Memory B cell (primary cell): ENCODE data around the gene ADM5.
A peak's percentile ranks its signal among the peaks of the same experiment; 100 is the strongest.
"Not testable (repeated sequence)": the region's sequence is repeated elsewhere in the genome, so short reads cannot be mapped to it uniquely, and the experiment has no call there.

Experiments used
- ATAC-seq: fragments of 150-1000 bp; cut with Tn5 transposase; 2 replicates; pipeline ENCODE4 v1.10.0; 2021; ENCODE audit warnings: low read depth, mild to moderate bottlenecking, moderate library complexity
- DNase-seq, 2 donors: peaks; one replicate each; pipeline ENCODE4 v3.0.0; 2022; ENCODE audit warnings: low spot score in 2 of 2
- H3K27ac Mint-ChIP-seq: one replicate; pipeline ENCODE4 v1.8.0; 2022; ENCODE audit warnings: mild to moderate bottlenecking, moderate library complexity, mixed read lengths
- H3K27me3 Mint-ChIP-seq: one replicate; pipeline ENCODE4 v1.8.0; 2022; ENCODE audit warnings: mixed read lengths
- H3K36me3 Mint-ChIP-seq: one replicate; pipeline ENCODE4 v1.8.0; 2022; ENCODE audit warnings: mild to moderate bottlenecking, mixed read lengths
- H3K4me1 Mint-ChIP-seq: one replicate; pipeline ENCODE4 v1.8.0; 2022; ENCODE audit warnings: mixed read lengths
- H3K4me3 Mint-ChIP-seq: one replicate; pipeline ENCODE4 v1.8.0; 2022; ENCODE audit warnings: mild to moderate bottlenecking, moderate library complexity, mixed read lengths
- H3K9me3 Mint-ChIP-seq: one replicate; pipeline ENCODE4 v1.8.0; 2022; ENCODE audit warnings: mixed read lengths

Gene ADM5

DNA sequence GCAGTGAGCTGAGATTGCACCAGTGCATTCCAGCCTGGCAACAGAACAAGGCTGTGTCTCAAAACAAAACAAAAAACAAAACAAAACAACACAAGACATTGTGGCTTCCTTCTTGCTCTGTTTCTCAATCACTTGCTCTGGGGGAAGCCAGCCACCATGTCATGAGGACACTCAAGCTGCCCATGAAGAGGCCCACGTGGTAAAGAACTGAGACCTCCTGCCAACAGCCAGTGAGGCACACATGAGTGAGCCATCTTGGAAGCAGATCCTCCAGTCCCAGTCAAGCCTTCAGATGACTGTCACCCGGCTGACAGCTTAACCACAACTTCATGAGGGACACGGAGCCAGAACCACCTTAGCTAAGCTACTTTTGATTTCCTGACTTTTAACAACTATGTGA lies 26.8 kb downstream of the ADM5 start:
- H3K27me3 Mint-ChIP-seq, result peaks cover 6% of the 10 kb centered on the region
- ATAC-seq, result no peak
- H3K4me3 Mint-ChIP-seq, result no peak overlapping the region
- H3K4me1 Mint-ChIP-seq, result peaks cover 5% of the 10 kb centered on the region
- no peaks in the 10 kb centered on the region for H3K36me3 Mint-ChIP-seq
- DNase-seq, result no peak
- no peak overlapping the region for H3K27ac Mint-ChIP-seq
- H3K9me3 Mint-ChIP-seq, result no peaks in the 10 kb centered on the region

DNA sequence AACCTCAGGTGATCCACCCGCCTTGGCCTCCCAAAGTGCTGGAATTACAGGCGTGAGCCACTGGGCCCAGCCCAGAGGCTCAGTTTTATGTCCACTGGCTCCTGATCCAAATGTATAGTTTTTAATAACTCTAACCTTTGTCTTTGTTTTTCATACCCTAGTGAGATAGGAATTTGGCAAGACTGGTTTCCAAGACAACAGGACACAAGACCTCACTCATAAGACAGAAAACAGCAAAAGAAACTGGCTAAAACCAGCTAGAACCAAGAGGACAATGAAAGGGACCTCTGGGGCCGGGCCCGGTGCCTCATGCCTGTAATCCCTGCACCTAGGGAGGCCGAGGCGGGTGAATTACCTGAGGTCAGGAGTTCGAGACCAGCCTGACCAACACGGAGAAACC lies 29.1 kb downstream of the ADM5 start:
- ATAC-seq (no peak), DNase-seq (no peak)
- Mint-ChIP-seq H3K36me3 (no peaks in the 10 kb centered on the region), H3K4me1 (peaks cover 2% of the 10 kb centered on the region), H3K9me3 (no peaks in the 10 kb centered on the region), H3K4me3 (no peak overlapping the region), H3K27me3 (no peaks in the 10 kb centered on the region), H3K27ac (no peak overlapping the region)

- H3K9me3 Mint-ChIP-seq, result no peaks in the 10 kb centered on the region
- H3K4me3 Mint-ChIP-seq, result no peak overlapping the region
- DNase-seq, result no peak
- no peaks in the 10 kb centered on the region for H3K27me3 Mint-ChIP-seq
- H3K27ac Mint-ChIP-seq, result no peak overlapping the region
- H3K36me3 Mint-ChIP-seq, result no peaks in the 10 kb centered on the region
- peak; percentile 51 for ATAC-seq
- peaks cover 2% of the 10 kb centered on the region for H3K4me1 Mint-ChIP-seq
These were observed 29.6 kb downstream of the ADM5 start for GRCh38 chr19:49718991-49719390.

DNA sequence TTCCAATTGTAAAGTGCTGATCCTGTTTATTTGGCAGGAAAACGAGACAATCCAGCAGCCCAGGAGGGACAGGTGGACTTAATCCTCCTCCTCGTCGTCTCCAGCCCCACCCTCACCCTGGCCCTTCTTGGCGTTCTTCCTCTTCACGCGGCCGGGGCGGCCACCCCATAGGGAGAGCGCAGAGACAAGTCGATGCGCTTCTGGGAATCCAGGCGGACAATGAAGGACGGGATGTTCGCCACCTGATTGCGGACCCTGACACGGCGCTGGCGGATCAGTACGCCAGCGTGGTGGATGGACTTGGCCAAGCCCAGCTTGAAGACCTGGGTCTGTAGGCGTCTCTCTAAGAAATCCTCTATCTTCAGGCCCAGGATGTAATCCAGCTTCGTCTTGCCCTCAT lies 30.0 kb downstream of the ADM5 start:
- H3K27me3 Mint-ChIP-seq, H3K36me3 Mint-ChIP-seq, DNase-seq, H3K9me3 Mint-ChIP-seq, H3K4me1 Mint-ChIP-seq, ATAC-seq, H3K4me3 Mint-ChIP-seq, H3K27ac Mint-ChIP-seq: not testable (repeated sequence)

DNA sequence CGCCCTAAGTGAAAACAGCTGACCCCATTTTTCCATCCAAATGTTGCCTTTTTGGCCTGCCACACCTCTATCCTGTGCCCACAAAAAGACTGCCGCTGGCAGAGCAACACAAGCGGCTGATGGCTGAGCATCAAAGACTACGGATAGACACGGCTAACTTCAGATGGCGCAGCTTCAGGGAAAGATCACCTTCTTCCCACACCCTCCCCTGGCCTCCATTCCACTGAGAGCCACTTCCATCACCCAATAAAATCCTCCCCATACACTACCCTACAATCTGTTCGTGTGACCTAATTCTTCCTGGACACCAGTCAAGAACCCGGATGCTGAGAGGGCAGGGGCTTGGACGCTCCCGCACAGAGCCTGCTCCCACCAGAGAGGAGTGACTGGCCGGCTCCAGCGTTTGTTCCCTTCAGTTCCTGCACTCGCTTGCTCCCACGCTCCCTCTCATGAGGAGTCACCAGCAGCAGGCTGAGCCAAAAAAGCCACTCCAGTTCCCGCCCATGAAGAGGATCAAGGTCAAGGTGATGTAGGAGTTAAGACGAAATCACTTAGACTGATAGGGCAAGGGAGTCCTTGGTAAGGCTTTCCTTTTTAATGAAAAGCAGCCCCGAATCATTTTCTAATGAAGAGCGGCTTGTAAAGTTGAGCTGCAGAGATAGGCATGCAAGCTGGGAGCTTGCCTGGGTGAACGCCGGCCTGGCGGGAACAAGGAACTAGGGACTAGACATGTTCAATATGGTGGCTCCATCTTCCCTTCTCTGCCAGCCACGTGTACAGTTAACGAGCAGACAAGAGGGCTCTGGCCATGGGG lies 38.0 kb downstream of the ADM5 start:
- ATAC-seq, result no peak
- H3K27ac Mint-ChIP-seq, result no peak overlapping the region
- H3K36me3 Mint-ChIP-seq, result no peaks in the 10 kb centered on the region

DNA sequence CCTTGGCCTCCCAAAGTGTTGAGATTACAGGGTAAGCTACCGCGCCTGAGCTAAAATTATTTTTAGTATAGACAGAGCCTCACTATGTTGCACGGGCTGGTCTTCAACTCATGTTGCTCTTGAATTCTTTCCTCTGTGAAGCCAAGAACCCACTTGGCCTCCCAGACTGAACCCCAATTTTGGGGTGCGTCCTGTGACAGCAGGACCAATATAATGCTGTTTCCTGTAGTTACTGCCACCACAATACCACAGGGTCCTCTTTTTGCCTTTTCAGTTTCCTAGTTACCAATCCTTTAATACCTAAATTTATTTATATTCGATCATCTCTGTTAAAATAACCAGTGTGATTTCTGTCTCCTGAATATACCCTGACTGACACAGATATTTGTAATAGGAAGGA lies 40.8 kb downstream of the ADM5 start:
- Mint-ChIP-seq H3K27me3 (peaks cover 3% of the 10 kb centered on the region), H3K36me3 (no peaks in the 10 kb centered on the region), H3K4me1 (no peaks in the 10 kb centered on the region), H3K4me3 (no peak overlapping the region), H3K9me3 (no peaks in the 10 kb centered on the region), H3K27ac (no peak overlapping the region)
- ATAC-seq (peak; percentile 26), DNase-seq (no peak)

More for the DNA sequence above, 38.0 kb downstream of the ADM5 start:
- no peaks in the 10 kb centered on the region for H3K4me1 Mint-ChIP-seq
- H3K9me3 Mint-ChIP-seq, result no peaks in the 10 kb centered on the region
- peaks cover 3% of the 10 kb centered on the region for H3K27me3 Mint-ChIP-seq
- no peak for DNase-seq
- no peak overlapping the region for H3K4me3 Mint-ChIP-seq

GRCh38 chr19:49738268-49738667 lies 48.9 kb downstream of the ADM5 start:
- Mint-ChIP-seq H3K4me1 (no peaks in the 10 kb centered on the region), H3K9me3 (no peaks in the 10 kb centered on the region), H3K27ac (no peak overlapping the region), H3K27me3 (no peaks in the 10 kb centered on the region), H3K4me3 (no peak overlapping the region), H3K36me3 (no peaks in the 10 kb centered on the region)
- DNase-seq (no peak), ATAC-seq (peak; percentile 74)

- no peaks in the 10 kb centered on the region for H3K36me3 Mint-ChIP-seq
- H3K9me3 Mint-ChIP-seq, result no peaks in the 10 kb centered on the region
- no peak overlapping the region for H3K4me3 Mint-ChIP-seq
- ATAC-seq (no peak), DNase-seq (no peak)
- no peaks in the 10 kb centered on the region for H3K27me3 Mint-ChIP-seq
- H3K27ac Mint-ChIP-seq, result no peak overlapping the region
- no peaks in the 10 kb centered on the region for H3K4me1 Mint-ChIP-seq
These were observed 49.7 kb downstream of the ADM5 start for GRCh38 chr19:49739098-49739497.

GRCh38 chr19:49739933-49740332 lies 50.5 kb downstream of the ADM5 start:
- no peaks in the 10 kb centered on the region for H3K36me3 Mint-ChIP-seq
- no peaks in the 10 kb centered on the region for H3K27me3 Mint-ChIP-seq
- H3K27ac Mint-ChIP-seq, result no peak overlapping the region
- H3K4me3 Mint-ChIP-seq, result no peak overlapping the region
- H3K9me3 Mint-ChIP-seq, result no peaks in the 10 kb centered on the region
- no peaks in the 10 kb centered on the region for H3K4me1 Mint-ChIP-seq
- DNase-seq (no peak), ATAC-seq (no peak)
